GM19395 (cell line): ENCODE results near the gene GTPBP2.
A peak's percentile ranks its signal among the peaks of the same experiment; 100 is the strongest.
"Not testable (repeated sequence)": the region's sequence is repeated elsewhere in the genome, so short reads cannot be mapped to it uniquely, and the experiment has no call there.

Experiments used
- ATAC-seq: cut with Tn5 transposase; IDR thresholded peaks from one replicate; pipeline ENCODE4 v1.9.1; 2021; ENCODE audit warnings: mild to moderate bottlenecking, moderate library complexity; ENCODE audit not compliant: unreplicated experiment

GTPBP2 gene

GRCh38 chr6:43629104-43629504 lies at the start of gene GTPBP2:
Gene GTPBP2, minus strand, starts transcription at chr6:43629264. Its CDS starts 102 bp downstream, at chr6:43629162.
- peak; percentile 78 for ATAC-seq

GRCh38 chr6:43678341-43678740 lies 49.3 kb upstream of the GTPBP2 start:
- ATAC-seq = no peak

- no peak for ATAC-seq
Observed at GRCh38 chr6:43677759-43678158, 48.7 kb upstream of the GTPBP2 start.

- ATAC-seq = no peak
Observed at GRCh38 chr6:43676962-43677606, 48.0 kb upstream of the GTPBP2 start.

GRCh38 chr6:43674921-43675320 lies 45.9 kb upstream of the GTPBP2 start:
- no peak for ATAC-seq

GRCh38 chr6:43674291-43674690 lies 45.2 kb upstream of the GTPBP2 start:
- no peak for ATAC-seq

- ATAC-seq = no peak
Observed at GRCh38 chr6:43673444-43674084, 44.5 kb upstream of the GTPBP2 start.

GRCh38 chr6:43671801-43672690 lies 43.0 kb upstream of the GTPBP2 start:
- no peak for ATAC-seq

GRCh38 chr6:43671011-43671800 lies 42.1 kb upstream of the GTPBP2 start:
- no peak for ATAC-seq

- ATAC-seq = no peak
Observed at GRCh38 chr6:43670623-43670986, 41.5 kb upstream of the GTPBP2 start.

- ATAC-seq = no peak
Observed at GRCh38 chr6:43669922-43670622, 41.0 kb upstream of the GTPBP2 start.

- no peak for ATAC-seq
Observed at GRCh38 chr6:43669050-43669921, 40.2 kb upstream of the GTPBP2 start.

GRCh38 chr6:43668151-43669028 lies 39.3 kb upstream of the GTPBP2 start:
- peak; percentile 52 for ATAC-seq

GRCh38 chr6:43667245-43668150 lies 38.4 kb upstream of the GTPBP2 start:
- ATAC-seq = no peak

GRCh38 chr6:43666196-43666920 lies 37.3 kb upstream of the GTPBP2 start:
- ATAC-seq = no peak

- ATAC-seq = no peak
Observed at GRCh38 chr6:43665376-43665775, 36.3 kb upstream of the GTPBP2 start.

GRCh38 chr6:43662948-43663347 lies 33.9 kb upstream of the GTPBP2 start:
- not testable (repeated sequence) for ATAC-seq
